K562 (cell line): ENCODE results near the gene NFYC. TPM values are rescaled to one million over a fixed set of nuclear protein-coding genes. Genes with fewer than 3 reads are reported as not detected.

Source experiments
- ARID1B ChIP-seq: fragments of 450-650 bp; IDR thresholded peaks from 2 replicates; pipeline ENCODE4 v1.6.1; 2016; ENCODE audit warnings: antibody characterized with exemption, mild to moderate bottlenecking, inconsistent platforms
- CBX3 ChIP-seq, 2 experiments: IDR thresholded peaks; 1 replicate in 1 of 2; 2 replicates in 1 of 2; pipeline ENCODE4 v1.6.1; 2012; ENCODE audit warnings: inconsistent platforms in 2 of 2, low read length in 2 of 2, borderline replicate concordance in 1 of 2, control low read depth in 1 of 2
- FOXP1 ChIP-seq: sonication (generic); formaldehyde crosslinking; IDR thresholded peaks from 2 replicates; pipeline ENCODE4 v1.8.0; 2022; ENCODE audit warnings: mild to moderate bottlenecking, missing genetic modification reagents
- JUNB ChIP-seq: fragments of 450-650 bp; formaldehyde crosslinking; conservative IDR thresholded peaks from 2 replicates; pipeline ENCODE4 v1.4.0; 2020; ENCODE audit warnings: mild to moderate bottlenecking
- NBN ChIP-seq: fragments of 450-650 bp; IDR thresholded peaks from 2 replicates; pipeline ENCODE4 v1.6.1; 2016; ENCODE audit warnings: low read depth, mild to moderate bottlenecking
- NONO ChIP-seq, 2 experiments: fragments of 200-400 bp in 1 of 2; fragments of 450-650 bp in 1 of 2; formaldehyde crosslinking in 1 of 2; IDR thresholded peaks; 2 replicates each; pipeline ENCODE4 v1.6.1; 2017; ENCODE audit warnings: low read depth in 2 of 2, mild to moderate bottlenecking in 2 of 2, moderate library complexity in 2 of 2, low read length in 1 of 2
- PPARD ChIP-seq: fragments of 250-450 bp; sonication (Bioruptor Pico); IDR thresholded peaks from 2 replicates; pipeline ENCODE4 v1.8.0; 2022; ENCODE audit warnings: inconsistent platforms, mild to moderate bottlenecking, moderate library complexity
- RBM17 ChIP-seq: fragments of 200-400 bp; formaldehyde crosslinking; IDR thresholded peaks from 2 replicates; pipeline ENCODE4 v1.6.1; 2017; ENCODE audit warnings: low read depth, mild to moderate bottlenecking, low read length, borderline replicate concordance
- SMC3 ChIP-seq: conservative IDR thresholded peaks from 2 replicates; pipeline ENCODE4 v1.6.1; 2011; ENCODE audit warnings: low read depth, low read length, improper control_type of control experiment; ENCODE audit not compliant: insufficient read depth
- SRSF3 ChIP-seq: fragments of 200-400 bp; formaldehyde crosslinking; IDR thresholded peaks from 2 replicates; pipeline ENCODE4 v1.6.1; 2016; ENCODE audit warnings: mild to moderate bottlenecking, low read length, moderate library complexity; ENCODE audit not compliant: insufficient read depth
- STAT5A ChIP-seq: IDR thresholded peaks from 2 replicates; pipeline ENCODE4 v1.6.1; 2012; ENCODE audit warnings: low read length, inconsistent platforms, borderline replicate concordance
- ZNF217 ChIP-seq: sonication (generic); formaldehyde crosslinking; IDR thresholded peaks from 2 replicates; pipeline ENCODE4 v1.8.0; 2022; ENCODE audit warnings: mild to moderate bottlenecking, missing genetic modification reagents
- ZNF24 ChIP-seq: fragments of 450-650 bp; IDR thresholded peaks from 2 replicates; pipeline ENCODE4 v1.6.1; 2016
- ZNF282 ChIP-seq: sonication (generic); formaldehyde crosslinking; IDR thresholded peaks from 2 replicates; pipeline ENCODE4 v1.8.1; 2023; ENCODE audit warnings: missing genetic modification reagents
- ZNF589 ChIP-seq: fragments of 200-800 bp; sonication (Bioruptor generic); IDR thresholded peaks from 2 replicates; pipeline ENCODE4 v1.6.1; 2016; ENCODE audit warnings: low read depth, missing genetic modification characterization, missing compliant biosample characterization
- ZNF696 ChIP-seq: fragments of 250-450 bp; sonication (Bioruptor Pico); conservative IDR thresholded peaks from 2 replicates; pipeline ENCODE4 v1.4.0; 2020; ENCODE audit warnings: mild to moderate bottlenecking, moderate library complexity
- polyA plus RNA-seq, 8 experiments: library from polyadenylated mRNA; depleted of rRNA in 4 of 8; stranded (reverse) in 5 of 8; unstranded in 3 of 8; fragments of >200 nt; fragmentation: Nextera tagmentation in 2 of 8; fragmentation: Illumina TruSeq in 1 of 8; extraction: Ambion mirVana in 2 of 8; extraction: Trizol in 1 of 8; gene quantifications; 2 replicates each; pipeline versions ENCODE4 v1.2.1 to v1.2.3, GENCODE V29; 2011 to 2014; ENCODE audit warnings: inconsistent platforms in 1 of 8, missing spikeins in 1 of 8
- total RNA-seq, 7 experiments: library from RNA; depleted of rRNA in 6 of 7; stranded (reverse); fragments of >200 nt in 6 of 7; fragmentation: Illumina TruSeq in 2 of 7; extraction: Trizol in 2 of 7; gene quantifications; 2 replicates each; pipeline versions ENCODE4 v1.2.1 to v1.2.3, GENCODE V29; 2011 to 2021; ENCODE audit warnings: low replicate concordance in 1 of 7
- TF ChIP-seq, protein P1 (sequence below): fragments of 450-650 bp; IDR thresholded peaks from 2 replicates; pipeline ENCODE4 v1.7.1; 2018; ENCODE audit warnings: mild to moderate bottlenecking, low read depth; ENCODE audit not compliant: partially characterized antibody
- TF ChIP-seq, protein P2 (sequence below): fragments of 150-350 bp; conservative IDR thresholded peaks from 2 replicates; pipeline ENCODE4 v1.6.1; 2014; ENCODE audit warnings: low read length
- TF ChIP-seq, protein P3 (sequence below): fragments of 250-450 bp; sonication (Bioruptor Pico); IDR thresholded peaks from 2 replicates; pipeline ENCODE4 v1.4.0; 2020; ENCODE audit warnings: mild to moderate bottlenecking, moderate library complexity
- TF ChIP-seq, protein P4 (sequence below): IDR thresholded peaks from 3 replicates; pipeline ENCODE4 v1.6.1; 2011; ENCODE audit warnings: borderline replicate concordance, mild to moderate bottlenecking; ENCODE audit not compliant: insufficient read length, insufficient read depth

NFYC gene
- total and polyA plus RNA-seq, 9 of the 15 experiments (the other 6 are each of a cell fraction or from before 2014, with no cell fraction given), result 4.8 to 59.8 (median 41.1) TPM

DNA sequence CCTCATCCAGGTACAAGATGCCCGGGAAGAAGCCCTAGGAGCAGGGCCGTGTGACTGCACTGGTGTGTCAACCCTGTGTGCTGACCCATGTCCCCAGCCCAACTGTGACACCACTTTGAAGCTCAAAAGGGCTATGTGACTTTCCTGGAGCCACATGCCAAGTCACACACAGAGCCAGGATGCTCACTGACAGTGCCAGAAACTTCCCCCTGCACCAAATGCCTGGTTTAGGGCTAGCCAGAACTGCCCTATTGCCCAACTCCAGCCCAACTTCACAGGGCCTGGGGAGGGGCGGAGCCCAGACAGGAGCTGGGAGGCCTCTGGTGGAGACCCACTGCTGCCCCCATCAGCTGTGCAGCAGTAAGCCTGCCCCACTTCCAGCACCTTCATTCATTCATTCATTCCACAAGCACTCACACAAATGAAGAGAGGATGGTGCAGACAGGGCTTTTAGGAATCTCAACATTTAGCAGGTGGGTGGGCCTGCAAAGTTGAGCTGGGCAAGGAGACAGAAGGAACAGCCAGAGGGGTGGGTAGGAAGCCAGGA is 128.8 kb downstream of the NFYC start (continued):
- TF ChIP-seq PPARD (CRISPR knock-in tag), result no peak
- no peak for TF ChIP-seq JUNB (CRISPR knock-in tag)
- TF ChIP-seq, protein P1, sequence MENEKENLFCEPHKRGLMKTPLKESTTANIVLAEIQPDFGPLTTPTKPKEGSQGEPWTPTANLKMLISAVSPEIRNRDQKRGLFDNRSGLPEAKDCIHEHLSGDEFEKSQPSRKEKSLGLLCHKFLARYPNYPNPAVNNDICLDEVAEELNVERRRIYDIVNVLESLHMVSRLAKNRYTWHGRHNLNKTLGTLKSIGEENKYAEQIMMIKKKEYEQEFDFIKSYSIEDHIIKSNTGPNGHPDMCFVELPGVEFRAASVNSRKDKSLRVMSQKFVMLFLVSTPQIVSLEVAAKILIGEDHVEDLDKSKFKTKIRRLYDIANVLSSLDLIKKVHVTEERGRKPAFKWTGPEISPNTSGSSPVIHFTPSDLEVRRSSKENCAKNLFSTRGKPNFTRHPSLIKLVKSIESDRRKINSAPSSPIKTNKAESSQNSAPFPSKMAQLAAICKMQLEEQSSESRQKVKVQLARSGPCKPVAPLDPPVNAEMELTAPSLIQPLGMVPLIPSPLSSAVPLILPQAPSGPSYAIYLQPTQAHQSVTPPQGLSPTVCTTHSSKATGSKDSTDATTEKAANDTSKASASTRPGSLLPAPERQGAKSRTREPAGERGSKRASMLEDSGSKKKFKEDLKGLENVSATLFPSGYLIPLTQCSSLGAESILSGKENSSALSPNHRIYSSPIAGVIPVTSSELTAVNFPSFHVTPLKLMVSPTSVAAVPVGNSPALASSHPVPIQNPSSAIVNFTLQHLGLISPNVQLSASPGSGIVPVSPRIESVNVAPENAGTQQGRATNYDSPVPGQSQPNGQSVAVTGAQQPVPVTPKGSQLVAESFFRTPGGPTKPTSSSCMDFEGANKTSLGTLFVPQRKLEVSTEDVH, result no peak
- TF ChIP-seq, protein P2, sequence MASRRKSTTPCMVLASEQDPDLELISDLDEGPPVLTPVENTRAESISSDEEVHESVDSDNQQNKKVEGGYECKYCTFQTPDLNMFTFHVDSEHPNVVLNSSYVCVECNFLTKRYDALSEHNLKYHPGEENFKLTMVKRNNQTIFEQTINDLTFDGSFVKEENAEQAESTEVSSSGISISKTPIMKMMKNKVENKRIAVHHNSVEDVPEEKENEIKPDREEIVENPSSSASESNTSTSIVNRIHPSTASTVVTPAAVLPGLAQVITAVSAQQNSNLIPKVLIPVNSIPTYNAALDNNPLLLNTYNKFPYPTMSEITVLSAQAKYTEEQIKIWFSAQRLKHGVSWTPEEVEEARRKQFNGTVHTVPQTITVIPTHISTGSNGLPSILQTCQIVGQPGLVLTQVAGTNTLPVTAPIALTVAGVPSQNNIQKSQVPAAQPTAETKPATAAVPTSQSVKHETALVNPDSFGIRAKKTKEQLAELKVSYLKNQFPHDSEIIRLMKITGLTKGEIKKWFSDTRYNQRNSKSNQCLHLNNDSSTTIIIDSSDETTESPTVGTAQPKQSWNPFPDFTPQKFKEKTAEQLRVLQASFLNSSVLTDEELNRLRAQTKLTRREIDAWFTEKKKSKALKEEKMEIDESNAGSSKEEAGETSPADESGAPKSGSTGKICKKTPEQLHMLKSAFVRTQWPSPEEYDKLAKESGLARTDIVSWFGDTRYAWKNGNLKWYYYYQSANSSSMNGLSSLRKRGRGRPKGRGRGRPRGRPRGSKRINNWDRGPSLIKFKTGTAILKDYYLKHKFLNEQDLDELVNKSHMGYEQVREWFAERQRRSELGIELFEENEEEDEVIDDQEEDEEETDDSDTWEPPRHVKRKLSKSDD, result no peak
- TF ChIP-seq NONO (IDR thresholded peaks at IDR 0.05; ENCODE audit: low read depth in 2 of 2, low read length in 1 of 2), result no peak
- TF ChIP-seq ZNF24, result peak; percentile 99
- TF ChIP-seq STAT5A, result no peak
- TF ChIP-seq NBN, result no peak
- TF ChIP-seq ZNF589, result no peak
- no peak for TF ChIP-seq ZNF217
- no peak for TF ChIP-seq CBX3 (IDR thresholded peaks at IDR 0.05; ENCODE audit: borderline replicate concordance in 1 of 2, low read length in 2 of 2)
- TF ChIP-seq RBM17, result no peak
- TF ChIP-seq, protein P3, sequence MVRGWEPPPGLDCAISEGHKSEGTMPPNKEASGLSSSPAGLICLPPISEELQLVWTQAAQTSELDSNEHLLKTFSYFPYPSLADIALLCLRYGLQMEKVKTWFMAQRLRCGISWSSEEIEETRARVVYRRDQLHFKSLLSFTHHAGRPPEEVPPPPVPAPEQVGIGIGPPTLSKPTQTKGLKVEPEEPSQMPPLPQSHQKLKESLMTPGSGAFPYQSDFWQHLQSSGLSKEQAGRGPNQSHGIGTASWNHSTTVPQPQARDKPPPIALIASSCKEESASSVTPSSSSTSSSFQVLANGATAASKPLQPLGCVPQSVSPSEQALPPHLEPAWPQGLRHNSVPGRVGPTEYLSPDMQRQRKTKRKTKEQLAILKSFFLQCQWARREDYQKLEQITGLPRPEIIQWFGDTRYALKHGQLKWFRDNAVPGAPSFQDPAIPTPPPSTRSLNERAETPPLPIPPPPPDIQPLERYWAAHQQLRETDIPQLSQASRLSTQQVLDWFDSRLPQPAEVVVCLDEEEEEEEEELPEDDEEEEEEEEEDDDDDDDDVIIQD (CRISPR knock-in tag), result no peak
- 0 out of 2 replicates have a peak, but pooled peaks have one; percentile 7 for TF ChIP-seq SMC3
- TF ChIP-seq, protein P4, sequence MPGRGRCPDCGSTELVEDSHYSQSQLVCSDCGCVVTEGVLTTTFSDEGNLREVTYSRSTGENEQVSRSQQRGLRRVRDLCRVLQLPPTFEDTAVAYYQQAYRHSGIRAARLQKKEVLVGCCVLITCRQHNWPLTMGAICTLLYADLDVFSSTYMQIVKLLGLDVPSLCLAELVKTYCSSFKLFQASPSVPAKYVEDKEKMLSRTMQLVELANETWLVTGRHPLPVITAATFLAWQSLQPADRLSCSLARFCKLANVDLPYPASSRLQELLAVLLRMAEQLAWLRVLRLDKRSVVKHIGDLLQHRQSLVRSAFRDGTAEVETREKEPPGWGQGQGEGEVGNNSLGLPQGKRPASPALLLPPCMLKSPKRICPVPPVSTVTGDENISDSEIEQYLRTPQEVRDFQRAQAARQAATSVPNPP, result no peak
- TF ChIP-seq ARID1B, result no peak
- TF ChIP-seq ZNF696 (CRISPR knock-in tag), result no peak
- TF ChIP-seq FOXP1 (CRISPR knock-in tag), result no peak
- no peak for TF ChIP-seq SRSF3
- TF ChIP-seq ZNF282 (CRISPR knock-in tag), result no peak
